Measurements from ENCODE around the gene MELTF.
"Not testable (repeated sequence)": the region's sequence is repeated elsewhere in the genome, so short reads cannot be mapped to it uniquely, and the experiment has no call there.

MELTF gene

GRCh38 chr3:197029511-197030167, at the start of gene MELTF:
TSS of gene MELTF (minus strand) at chr3:197029817. CDS start at chr3:197029702, 115 bp downstream.
- in situ Hi-C loops (cut with MboI; ENCODE audit: low sequenced_read_pairs), result no loop called here

DNA sequence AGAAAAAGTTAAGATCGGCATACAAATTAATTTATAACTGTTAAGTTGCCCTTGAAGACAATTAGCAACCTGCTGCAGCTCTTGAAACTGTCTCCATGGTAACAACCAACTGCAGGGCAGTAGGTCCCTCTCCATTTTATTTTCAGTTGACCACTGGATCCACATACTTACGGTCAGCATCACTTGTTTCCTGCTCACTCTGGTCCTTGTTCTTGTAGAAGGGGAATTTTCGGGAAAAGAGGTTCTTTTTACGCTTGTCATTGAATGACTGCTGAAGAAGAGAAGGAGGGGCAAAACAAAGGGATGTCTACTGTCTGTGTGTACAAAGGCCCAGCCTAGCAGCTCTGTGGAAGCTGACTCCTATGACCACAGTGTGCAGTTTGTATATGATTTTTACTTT, 46.8 kb upstream of the MELTF start:
- in situ Hi-C loops (cut with MboI; ENCODE audit: low sequenced_read_pairs), result no loop called here

- in situ Hi-C loops (cut with MboI; ENCODE audit: low sequenced_read_pairs), result no loop called here
Observed at GRCh38 chr3:197068077-197068476, 38.5 kb upstream of the MELTF start.

DNA sequence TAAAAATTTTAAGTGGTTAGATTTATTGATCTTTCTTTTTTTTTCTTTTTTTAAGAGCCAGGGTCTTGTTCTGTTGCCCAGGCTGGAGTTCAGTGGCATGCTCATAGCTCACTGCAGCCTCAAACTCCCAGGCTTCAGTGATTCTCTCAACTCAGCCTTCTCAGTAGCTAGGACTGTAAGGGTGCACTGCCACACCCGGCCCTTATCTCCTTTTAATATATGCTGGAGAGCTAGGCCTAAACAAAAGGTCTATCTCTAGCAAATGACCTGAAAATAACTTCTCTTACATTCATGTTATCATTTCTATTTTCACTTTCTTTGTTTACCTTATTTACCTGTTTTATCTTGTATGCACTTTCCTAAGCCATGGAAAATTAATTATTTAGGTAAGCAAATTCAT, 35.2 kb upstream of the MELTF start:
- in situ Hi-C loops (cut with MboI; ENCODE audit: low sequenced_read_pairs), result no loop called here

GRCh38 chr3:197062446-197062845, 32.8 kb upstream of the MELTF start:
- in situ Hi-C loops (cut with MboI; ENCODE audit: low sequenced_read_pairs), result no loop called here

GRCh38 chr3:197051637-197052036, 22.0 kb upstream of the MELTF start:
- in situ Hi-C loops (cut with MboI; ENCODE audit: low sequenced_read_pairs), result not testable (repeated sequence)

GRCh38 chr3:197050511-197050910, 20.9 kb upstream of the MELTF start:
- in situ Hi-C loops (cut with MboI; ENCODE audit: low sequenced_read_pairs), result no loop called here

- in situ Hi-C loops (cut with MboI; ENCODE audit: low sequenced_read_pairs), result no loop called here
Observed at GRCh38 chr3:197042539-197042938, 12.9 kb upstream of the MELTF start.

- in situ Hi-C loops (cut with MboI; ENCODE audit: low sequenced_read_pairs), result no loop called here
Observed at GRCh38 chr3:197041875-197042488, 12.4 kb upstream of the MELTF start.

- in situ Hi-C loops (cut with MboI; ENCODE audit: low sequenced_read_pairs), result no loop called here
Observed at GRCh38 chr3:197040658-197041057, 11.0 kb upstream of the MELTF start.

DNA sequence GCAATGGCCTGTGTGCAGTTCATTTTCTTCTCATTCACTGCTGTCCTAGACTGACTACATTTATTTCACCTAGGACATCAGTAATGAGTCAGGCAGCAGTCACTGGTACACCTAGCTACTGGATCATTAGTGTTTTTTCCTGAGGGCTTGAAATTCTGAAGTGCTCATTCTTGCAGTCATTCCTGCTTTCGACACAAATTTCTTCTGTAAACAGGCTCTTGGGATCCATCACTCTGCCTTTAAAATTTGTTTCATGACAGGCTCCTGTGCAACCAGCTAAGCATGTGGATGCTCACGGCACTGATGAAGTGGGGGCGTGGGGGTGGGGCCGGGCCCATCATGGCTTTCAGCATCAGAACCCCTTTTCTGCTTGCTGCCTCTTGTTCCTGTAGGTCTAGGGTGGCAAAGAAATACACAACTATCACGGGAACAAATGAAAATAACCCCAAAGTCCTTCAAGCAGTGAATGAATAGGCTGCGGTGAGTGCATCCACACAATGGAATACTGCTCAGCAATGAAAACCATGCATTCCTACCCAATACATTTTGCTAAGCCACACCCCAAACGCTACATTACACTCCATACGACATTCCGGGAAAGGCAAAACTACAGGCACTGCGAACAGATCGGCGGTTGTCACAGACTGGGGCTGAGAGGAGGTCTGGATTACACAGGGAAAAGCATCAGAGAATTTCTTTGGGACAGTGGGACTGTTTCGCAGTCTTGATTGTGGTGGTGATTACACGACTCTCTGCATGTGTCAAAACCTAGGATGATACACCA, 9.3 kb upstream of the MELTF start:
- in situ Hi-C loops (cut with MboI; ENCODE audit: low sequenced_read_pairs), result no loop called here

GRCh38 chr3:197035577-197035976, 6.0 kb upstream of the MELTF start:
- in situ Hi-C loops (cut with MboI; ENCODE audit: low sequenced_read_pairs), result no loop called here

- in situ Hi-C loops (cut with MboI; ENCODE audit: low sequenced_read_pairs), result not testable (repeated sequence)
Observed at GRCh38 chr3:197034778-197035177, 5.2 kb upstream of the MELTF start.

DNA sequence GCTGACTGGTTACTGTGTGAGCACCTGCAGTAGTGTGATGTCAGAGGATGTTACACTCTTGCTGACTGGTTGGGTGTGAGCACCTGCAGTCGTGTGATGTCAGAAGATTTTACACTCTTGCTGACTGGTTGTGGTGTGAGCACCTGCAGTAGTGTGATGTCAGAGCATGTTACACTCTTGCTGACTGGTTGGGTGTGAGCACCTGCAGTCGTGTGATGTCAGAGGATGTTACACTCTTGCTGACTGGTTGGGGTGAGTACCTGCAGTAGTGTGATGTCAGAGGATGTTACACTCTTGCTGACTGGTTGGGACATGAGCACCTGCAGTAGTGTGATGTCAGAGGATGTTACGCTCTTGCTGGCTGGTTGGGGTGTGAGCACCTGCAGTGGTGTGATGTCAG, 4.1 kb upstream of the MELTF start:
- in situ Hi-C loops (cut with MboI; ENCODE audit: low sequenced_read_pairs), result not testable (repeated sequence)

- in situ Hi-C loops (cut with MboI; ENCODE audit: low sequenced_read_pairs), result no loop called here
Observed at GRCh38 chr3:197031315-197032285, 2.0 kb upstream of the MELTF start.

GRCh38 chr3:197030379-197031314, 1.0 kb upstream of the MELTF start:
- in situ Hi-C loops (cut with MboI; ENCODE audit: low sequenced_read_pairs), result no loop called here

DNA sequence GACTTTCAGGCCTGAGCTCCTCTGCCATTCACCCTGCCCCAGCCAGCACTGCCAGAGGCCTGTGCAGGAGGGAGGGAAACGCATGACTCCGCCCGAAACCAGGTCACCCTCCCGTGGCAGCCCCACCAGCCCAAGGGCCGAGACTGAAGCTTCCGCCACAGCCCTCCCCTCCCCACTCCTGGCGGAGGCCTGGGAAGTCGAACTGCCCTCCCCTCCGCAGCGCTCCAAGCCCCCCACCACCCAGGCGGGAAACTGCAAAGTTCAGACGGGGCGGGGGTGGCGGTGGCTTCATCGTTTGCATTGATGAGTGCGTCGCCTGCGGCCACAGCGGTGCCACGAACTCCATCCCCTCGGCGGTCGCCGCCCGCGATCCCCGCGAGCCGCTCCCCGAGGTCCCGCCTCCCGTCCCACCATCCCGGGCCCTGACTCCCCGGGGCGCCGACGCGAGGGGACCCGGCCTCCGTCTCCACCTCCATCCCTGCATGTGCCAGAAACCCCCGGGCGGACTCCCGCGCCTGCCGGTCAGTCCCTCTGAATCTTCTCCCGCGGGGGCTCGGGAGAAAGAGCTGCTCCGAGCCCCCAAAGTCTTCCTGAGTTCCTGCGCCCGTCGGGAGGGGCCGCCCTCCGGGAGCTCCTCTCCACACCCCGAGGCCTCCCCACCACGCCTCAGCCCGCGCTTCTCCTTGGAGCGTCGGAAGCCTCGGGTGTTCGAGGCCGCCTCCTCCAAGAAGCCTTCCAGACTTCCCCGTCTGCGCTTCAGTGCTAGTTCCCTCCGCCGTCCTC, 698 bp downstream of the MELTF start:
- in situ Hi-C loops (cut with MboI; ENCODE audit: low sequenced_read_pairs), result no loop called here

DNA sequence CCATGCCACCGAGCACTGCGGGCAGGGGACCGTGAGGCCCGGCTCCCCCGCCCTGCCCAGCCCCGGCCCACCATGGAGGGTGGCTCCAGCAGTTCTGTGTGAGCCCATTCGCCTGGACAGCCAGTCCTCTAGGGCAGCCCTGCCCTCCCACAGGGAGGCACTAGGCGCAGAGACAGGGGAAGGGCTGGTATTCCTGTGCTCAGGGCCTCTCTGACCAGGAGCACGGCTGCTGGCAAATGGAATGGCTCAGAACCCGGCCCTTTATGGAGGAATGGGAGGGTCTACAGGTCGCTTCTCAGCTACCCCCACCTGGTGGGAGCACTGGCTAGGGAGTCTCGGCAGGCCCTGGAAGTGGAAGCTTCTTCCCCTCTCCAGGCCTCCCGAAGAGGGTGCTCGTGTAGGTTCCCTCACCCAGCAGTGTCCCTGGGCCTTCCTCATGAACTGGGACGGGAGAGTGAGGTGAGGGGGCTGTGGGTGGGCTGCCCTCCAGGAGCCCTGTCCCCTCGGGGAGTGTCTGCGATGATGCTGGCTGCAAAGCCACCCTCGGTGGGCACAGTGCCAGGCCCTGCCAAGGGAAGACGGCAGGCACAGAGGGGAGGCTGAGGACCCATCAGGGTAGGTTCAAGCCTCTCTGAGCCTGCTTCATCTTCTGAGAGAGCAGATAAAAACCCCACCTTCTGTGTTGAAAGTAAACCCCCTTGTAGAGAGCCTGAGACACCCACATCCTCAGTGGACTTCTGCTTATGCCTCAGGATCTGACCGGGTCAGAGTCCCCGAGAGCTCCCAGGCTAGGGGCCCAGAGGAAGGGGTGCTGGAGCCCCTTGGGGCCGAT, 1.5 kb downstream of the MELTF start:
- in situ Hi-C loops (cut with MboI; ENCODE audit: low sequenced_read_pairs), result no loop called here
